Subcutaneous adipose tissue (tissue), 4 donors: ENCODE data around the gene FRRS1. TPM values are rescaled to one million over a fixed set of nuclear protein-coding genes. Genes with fewer than 3 reads are reported as not detected.

Source experiments
- CTCF ChIP-seq: fragments of 450-650 bp; IDR thresholded peaks from one replicate; pipeline ENCODE4 v1.5.1; 2016; ENCODE audit warnings: low read depth, mild to moderate bottlenecking, control low read depth, antibody characterized with exemption, moderate library complexity
- total RNA-seq, 4 donors: library from RNA; depleted of rRNA; stranded (reverse); fragments of >200 nt; gene quantifications; one replicate each; pipeline ENCODE4 v1.1.0, GENCODE V29; 2016

The FRRS1 gene
- total RNA-seq, 4 donors from 2014 or later, result 2.4 to 31.4 (median 8.7) TPM

DNA sequence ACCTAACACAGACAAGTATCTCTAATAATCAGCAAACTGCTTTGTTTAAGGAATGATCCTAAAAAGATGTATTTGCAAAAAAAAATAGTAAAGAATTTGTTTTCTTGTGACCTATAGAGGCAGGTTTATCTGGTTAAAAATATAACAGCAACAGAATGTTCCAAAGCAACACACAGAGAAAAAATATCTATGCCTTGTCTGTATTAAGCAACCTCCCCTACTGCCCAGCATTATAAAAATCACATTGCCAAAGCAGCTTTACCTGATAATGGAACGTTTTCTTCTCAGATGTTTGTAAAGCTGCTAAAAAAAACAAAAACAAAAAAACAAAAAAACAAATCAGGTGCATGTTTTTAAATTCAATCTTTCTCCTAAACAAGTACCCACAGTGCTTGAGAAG lies 95.9 kb downstream of the FRRS1 start:
- TF ChIP-seq CTCF, result no peak

- TF ChIP-seq CTCF, result no peak
Observed at GRCh38 chr1:99669821-99670220, 96.6 kb downstream of the FRRS1 start.

- no peak for TF ChIP-seq CTCF
Observed at GRCh38 chr1:99669376-99669775, 97.1 kb downstream of the FRRS1 start.

DNA sequence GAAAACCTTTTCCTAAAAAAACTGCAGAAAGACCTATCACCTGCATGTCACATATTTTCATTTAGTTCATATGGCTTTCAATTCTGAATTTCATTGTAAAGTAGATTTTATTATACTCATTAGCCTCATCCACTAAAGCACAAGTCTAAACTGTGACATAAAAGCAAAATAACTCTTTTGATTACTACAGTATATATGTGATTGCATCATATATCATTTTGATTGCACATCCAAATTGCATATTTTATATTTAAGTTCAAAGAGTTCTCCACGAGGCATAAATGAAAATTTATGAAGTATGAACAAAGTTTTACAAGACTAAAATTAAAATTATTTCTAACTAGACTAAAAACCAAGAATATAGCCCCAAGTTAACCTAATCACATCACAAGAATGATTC lies 101.2 kb downstream of the FRRS1 start:
- TF ChIP-seq CTCF, result no peak

GRCh38 chr1:99663501-99663900 lies 102.9 kb downstream of the FRRS1 start:
- no peak for TF ChIP-seq CTCF

GRCh38 chr1:99662539-99663080 lies 103.8 kb downstream of the FRRS1 start:
- no peak for TF ChIP-seq CTCF

DNA sequence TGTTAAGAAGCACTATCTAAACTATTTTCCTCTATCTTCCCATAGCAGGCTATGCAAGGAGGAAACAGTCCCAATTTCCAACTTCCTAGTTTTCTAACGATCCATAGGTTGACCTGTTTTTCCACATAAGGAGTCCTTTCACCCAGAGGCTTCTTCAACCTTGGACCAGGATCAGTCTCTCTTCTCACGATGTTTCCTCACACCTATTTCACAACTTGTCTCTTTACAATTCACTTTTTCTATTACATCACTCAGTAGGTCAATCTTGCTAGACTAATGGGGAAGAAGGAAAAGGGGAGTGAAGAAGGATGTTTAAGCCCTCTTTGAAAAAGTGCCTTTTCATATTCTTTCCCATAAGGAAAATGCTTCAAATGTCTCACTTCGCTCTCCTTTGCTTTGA lies 104.7 kb downstream of the FRRS1 start:
- no peak for TF ChIP-seq CTCF
